D341Med (cell line): ENCODE data around the gene PIEZO2.

Source experiments
- DNase-seq: peaks from one replicate; pipeline ENCODE4 v3.0.0; 2012; ENCODE audit warnings: low spot score

The PIEZO2 gene

DNA sequence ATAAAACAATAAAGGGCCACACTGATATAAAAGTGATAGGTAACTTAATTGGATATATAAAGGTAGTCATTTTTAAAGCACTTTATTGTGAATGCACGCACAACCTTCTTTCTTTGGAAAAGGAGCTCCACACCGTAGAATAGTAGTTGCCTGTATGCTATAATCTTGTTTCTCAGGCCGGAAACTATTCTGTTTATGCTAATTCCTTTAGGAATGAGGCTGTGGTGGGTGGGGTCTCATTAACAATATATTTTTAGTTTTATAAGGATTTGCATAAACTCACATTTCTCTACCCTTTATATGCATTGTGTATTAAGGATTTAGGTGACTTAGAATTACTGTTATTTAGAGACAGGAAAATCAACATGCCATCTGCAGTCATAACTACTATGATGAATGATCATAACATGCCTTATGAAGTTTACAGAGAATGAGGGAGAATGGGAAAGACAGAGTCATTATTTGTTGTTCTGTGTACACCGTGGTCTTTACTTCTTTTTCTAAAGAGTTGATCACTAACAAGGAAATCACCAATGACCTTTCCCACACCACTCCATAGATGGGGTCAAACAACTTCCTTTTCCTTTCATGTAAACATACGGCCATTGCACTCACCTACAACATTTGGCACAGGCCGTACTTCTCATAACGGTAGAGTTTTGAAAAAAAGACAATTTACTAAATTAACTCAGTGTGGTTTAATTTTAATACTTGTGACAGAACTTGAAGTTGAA is 84.5 kb downstream of the PIEZO2 start:
- DNase-seq: no peak

DNA sequence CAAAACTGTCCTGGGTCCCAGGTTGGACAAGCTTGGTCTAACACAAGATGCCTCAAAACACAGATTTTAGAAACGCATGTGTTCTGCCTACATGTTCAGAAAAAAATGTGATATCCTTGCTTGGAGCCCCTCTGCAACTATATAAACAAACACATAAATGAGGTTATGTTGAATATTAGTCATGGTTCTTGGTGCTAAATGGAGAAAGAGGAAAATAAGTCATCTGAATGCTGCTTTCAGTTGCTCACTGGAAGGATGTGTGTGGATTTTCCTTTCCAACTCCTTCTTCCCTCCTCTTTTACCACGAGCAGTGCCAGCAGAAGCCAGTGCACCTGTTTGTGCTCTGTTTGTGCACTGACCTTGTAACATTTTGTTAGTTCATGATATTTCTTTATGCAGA is 85.3 kb downstream of the PIEZO2 start:
- no peak for DNase-seq

DNA sequence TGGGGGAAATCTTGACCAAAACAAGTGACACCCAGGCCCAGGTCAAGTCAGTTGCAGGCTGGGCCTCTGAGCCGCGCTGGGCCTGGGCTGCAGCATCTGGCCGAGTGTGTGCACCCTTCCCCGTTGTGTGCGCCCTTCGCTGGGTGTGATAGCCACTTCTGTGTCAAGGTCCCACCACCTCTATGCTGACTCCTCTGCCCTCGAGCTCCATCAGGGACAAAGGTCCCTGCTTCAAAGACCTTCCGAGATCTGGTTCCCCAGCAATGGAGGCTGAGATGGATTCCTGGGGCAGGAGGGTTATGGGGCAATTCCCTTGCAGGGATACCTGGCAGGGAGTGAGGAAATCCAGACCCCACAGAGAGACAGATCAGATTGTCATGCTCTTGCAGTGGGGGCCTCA is 93.6 kb downstream of the PIEZO2 start:
- no peak for DNase-seq

DNA sequence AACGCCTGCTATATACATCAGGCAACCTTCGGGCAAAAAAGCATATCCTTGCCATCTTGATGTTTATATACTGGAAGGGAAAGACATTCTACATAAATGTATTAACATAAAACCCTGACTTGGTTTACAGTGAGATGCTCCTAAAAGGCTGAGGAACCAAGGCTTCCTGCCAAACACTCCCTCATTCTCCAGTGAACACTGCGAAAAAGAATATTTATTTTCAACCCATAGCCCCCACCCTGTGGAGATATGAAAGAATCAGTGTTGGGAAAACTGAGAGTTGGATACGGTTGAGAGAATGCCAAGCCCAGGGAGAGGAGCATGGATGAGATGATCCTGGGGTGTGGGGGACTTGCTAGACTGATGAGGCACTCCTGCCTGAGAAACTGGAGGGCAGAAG is 94.9 kb downstream of the PIEZO2 start:
- no peak for DNase-seq

DNA sequence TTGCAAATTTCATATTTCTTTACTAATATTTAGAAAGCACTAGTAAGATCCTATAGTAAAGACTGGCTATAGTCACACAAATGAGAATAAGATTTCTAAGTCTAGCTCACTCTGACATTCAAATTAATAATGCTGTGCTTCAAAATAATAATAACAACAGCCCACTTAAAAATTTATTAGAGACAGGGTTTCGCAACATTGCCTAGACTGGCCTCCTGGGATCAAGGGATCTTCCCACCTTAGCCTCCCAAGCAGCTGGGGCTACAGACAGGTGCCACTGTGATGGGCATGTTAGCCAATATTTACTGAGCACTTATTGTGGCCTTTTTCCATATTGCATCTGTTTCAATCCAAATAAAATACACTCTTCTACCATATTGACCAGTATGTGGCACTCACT is 96.1 kb downstream of the PIEZO2 start:
- DNase-seq: no peak

DNA sequence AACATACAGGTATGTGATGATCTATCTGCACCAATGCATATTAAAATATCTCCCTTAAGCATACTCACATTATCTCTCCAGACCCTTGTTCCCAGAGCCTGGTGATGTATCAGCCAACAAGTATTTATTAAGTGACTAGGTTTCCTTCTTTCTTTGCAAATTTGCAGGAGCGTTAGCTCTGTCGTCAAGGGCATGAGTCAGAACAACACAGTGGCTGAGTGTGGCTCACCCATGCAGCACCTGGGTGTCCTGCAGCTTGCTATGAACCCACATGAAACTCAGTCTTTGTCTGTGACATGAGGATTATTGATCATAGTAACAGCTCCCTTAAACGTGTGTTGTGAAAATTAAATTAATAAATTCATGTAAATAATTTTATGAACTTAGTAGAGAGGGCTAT is 96.6 kb downstream of the PIEZO2 start:
- DNase-seq: no peak

DNA sequence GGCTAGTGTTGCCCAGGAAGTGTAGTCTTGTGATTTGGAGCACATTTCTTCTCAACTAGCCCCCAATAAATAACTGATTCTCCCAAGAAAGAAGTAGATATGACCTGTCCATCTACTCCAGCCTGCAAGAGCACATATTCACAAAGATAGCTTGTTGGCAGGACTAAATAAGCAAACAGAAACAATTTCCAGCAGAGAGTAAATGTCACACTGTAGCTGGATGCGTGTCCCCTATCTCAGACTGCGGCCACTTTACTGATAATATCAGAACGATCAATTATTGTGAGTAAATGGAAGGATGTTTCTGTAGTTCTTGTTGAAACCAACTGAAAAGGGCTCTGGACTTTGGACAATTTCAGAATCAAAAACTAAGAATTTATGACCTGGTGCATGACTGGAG is 97.9 kb downstream of the PIEZO2 start:
- no peak for DNase-seq

DNA sequence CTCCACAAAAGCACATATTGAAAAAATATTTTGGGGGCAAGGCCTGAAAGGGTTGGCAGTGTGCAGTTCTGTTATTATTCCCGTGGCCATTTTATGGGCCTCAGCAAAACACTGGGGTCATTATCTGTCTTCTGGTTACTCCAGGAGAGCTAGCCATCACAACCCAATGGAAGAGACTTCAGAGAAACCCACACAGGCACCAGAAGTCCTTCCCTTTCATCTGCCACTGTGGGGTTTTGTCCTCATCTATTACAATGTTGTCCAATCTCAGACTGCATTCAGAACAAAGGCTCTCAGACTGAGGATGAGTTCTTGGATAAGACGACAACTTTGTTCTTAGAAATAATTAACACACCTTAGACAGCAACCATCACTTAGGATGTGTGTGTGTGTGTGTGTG is 98.4 kb downstream of the PIEZO2 start:
- DNase-seq: no peak

DNA sequence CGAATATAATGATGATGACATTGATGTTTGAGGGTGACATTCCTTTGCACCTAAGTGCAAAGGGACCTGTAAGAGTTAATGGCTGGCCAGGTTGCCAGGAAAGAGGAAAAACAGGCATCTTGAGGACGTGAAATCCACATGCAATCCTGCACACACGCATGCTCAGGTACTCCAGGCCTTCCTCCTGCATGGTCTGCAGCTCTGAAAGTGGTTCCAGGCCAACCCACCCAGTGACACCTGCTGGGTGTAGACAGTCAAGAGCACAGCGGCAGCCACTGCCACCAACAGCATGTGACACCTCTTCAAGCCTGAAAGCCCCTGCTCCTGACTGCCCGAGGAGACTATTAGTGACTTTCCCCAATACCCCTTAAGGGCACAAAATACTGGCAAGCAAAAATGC is 101.6 kb downstream of the PIEZO2 start:
- no peak for DNase-seq

DNA sequence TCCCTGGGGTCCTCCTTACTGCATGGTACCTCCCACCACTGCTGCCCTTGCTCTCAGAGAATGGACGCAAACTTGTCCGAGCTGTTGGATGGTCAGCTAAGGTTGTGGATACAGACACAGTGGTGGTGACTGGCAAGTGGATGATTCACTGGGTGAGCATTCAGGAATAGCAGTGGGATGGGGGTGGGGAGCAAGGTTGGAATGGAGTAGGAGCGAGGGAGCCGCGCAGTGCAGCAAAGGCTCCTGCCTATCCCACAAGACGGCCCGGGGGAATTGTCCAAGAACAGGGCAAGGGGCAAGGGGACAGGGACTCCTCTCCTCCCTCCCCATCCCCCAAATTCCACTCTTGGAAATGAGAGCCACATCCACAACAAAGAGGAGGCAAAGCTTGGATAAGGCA is 102.2 kb downstream of the PIEZO2 start:
- DNase-seq: no peak

DNA sequence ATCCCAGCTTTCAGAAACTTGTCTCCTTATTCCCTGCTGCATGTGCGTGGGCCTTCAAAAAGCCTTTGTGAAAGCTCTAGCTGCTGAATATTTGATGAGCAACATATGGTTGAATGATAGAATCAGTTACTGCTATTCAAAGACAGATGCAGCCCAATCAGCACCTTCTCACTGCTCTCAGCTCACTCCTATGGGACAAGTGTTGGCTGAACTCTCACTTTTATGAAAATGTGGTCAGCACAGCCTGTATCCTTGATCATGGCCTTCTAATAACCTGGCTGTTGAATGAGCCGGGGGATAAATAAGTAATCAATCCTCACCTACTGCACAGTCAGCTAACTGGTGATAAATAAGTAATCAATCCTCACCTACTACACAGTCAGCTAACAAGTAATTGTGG is 103.2 kb downstream of the PIEZO2 start:
- DNase-seq: no peak

DNA sequence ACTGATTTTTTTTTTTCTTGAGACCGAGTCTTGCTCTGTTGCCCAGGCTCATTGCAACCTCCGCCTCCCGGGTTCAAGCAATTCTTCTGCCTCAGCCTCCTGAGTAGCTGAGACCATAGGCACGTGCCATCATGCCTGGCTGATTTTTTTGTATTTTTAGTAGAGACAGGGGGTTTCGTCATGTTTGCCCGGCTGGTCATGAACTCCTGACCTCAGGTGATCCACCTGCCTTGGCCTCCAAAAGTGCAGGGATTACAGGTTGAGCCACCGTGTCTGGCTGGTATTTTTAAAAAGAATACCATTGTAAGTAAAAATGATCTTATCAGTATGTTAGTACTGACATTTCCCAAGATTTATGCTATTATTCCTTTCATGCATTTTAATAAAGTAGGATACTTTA is 105.7 kb downstream of the PIEZO2 start:
- DNase-seq: no peak

DNA sequence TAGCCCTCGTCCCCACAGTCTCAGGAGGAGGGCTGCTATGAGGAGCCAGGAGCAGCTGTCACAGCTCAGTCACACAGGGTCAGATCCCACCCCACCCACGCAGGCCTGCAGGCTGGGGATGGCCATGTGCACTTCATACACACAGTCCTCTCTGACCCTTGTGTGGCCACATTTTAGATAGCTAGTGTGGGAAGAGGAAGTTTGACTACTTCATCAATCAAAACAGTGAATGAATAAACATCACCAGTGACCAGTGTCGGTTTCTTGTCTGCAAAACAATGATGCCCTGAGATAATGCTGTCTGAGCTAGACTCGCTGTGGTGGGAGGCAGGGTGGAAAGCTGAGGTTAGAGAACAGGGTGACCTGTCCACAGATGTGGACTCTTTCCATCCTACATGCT is 107.1 kb downstream of the PIEZO2 start:
- no peak for DNase-seq

DNA sequence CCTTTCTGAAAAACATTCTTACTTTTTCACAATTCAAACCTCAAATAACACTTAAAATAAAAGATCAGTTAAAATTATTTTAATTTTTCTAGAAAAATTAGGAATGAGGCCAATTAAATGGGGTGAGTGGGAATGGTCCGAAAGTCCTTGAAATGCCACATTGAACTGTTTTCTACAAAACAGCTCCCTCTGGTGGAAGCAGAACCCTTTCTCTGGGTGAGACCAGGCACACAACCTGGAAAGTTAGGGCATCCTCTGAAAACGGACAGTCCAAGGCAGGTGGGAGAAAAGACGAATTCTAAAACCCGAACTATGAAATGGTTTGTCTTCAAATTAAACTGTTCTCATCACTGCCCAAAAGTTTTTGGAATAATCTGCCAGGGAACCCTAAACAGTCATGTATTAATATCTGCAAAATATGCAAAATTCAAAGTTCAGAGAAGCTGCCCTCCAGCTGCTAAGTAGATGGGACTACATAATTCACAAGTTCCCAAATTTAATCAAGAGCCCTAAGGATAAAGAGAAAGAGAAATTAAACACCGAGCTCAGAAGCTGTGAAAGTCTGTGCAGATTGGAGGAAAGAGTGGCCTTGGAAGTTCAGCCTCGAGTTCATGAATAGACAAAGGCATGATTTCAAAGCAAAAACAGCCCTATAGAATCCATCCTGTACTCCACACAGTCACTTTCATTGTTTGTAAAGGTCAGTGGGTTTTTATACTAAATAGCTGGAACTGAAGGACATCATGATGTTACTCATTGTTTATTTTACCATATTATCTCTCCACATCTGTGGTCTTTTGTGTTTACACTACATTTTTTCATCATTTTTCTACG is 108.3 kb downstream of the PIEZO2 start:
- DNase-seq: peak; percentile 55

DNA sequence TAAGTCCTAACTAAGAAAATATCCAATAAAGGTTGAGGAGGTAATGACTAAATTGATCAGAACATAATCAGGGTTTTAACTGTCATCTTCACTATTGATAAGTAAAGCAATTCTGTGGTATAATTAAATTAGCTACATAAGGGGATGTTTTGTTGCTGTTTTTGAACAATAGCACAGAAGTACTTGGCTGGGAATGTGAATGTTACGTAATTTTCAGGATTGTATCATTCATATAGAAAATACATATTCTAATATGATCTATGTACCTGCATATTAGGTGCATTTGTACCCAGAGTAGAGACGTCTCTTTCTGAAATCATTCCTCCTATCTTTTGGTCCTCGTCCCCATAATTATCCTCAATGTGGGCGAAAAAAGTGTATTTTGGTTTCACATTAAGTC is 109.0 kb downstream of the PIEZO2 start:
- no peak for DNase-seq

DNA sequence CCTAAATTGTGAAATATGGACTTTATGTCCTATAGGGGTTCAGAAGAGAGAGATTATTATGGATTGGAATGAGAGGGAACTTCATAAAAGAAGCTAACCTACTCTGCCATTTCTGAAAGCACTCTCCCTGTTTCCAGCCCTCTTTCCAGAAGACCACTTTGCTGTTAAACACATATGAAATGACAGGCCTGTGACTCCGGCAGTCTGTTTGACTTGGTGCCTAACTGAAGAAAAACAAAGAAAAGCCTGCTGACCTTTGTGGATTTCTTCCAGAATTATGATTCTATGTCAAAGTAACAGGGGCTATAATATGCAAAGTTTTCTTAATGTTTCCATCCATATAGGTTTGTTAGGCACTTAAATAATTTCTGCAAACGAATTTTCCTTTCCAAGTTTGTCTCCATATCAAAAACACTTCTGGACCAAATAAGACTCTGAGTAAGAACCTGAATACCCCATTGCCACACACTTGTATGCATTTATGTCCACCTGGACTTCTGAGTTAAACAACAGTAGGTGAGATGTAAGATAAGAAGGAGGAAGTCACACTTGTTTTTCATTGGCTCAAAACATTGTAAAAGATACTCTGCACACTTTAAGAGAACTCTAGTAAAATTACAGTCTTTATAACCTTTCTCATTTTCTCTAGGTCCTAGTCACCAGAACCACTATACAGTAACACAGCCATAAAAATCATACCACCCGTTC is 111.7 kb downstream of the PIEZO2 start:
- DNase-seq: no peak

DNA sequence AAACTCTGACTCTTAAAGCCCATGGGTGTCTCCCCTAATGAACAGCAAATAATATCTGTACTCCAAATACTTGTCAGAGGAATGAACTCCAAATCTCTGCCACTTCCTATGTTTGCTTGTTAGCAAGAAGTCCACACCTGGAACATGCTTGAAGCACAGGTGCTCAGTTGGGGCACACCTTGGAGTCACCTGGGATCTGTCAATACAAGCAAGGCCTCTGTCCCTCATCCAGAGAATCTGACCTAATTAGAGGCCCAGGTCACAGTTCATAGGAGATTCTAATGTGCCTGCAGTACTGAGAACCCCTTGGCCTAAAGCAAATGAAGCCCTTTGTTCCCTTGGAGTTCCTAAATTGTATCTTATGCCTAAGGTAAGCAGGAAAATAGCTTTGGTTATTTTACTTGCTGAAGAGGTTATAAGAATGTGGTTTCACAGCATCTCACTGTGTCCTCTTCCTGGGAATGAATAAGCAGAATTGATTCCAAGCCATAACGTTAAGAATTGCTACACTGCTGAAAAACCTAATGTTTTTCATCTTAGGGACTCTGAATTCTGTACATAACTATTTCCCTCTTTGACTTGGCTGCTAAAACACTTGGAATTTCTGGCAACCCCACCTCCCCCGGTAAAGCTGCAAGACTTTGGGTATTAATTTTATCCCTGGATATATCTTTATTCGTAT is 113.4 kb downstream of the PIEZO2 start:
- DNase-seq: no peak

DNA sequence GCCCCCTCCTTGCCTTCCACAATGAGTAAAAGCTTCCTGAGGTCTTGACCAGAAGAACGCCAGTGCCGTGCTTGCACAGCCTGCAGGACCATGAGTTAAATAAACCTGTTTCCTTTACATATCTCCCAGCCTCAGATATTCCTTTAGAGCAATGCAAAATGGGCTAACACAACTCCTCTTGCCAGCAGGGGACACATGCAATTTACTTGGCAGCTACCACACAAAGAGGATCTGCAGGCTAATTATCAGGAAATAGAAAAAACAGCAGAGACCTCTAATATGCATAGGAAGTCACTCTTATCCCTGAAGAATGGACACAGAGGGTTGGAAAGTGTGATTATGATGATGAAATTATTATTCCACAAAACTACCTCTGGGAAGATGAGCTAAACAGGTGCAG is 114.0 kb downstream of the PIEZO2 start:
- no peak for DNase-seq

DNA sequence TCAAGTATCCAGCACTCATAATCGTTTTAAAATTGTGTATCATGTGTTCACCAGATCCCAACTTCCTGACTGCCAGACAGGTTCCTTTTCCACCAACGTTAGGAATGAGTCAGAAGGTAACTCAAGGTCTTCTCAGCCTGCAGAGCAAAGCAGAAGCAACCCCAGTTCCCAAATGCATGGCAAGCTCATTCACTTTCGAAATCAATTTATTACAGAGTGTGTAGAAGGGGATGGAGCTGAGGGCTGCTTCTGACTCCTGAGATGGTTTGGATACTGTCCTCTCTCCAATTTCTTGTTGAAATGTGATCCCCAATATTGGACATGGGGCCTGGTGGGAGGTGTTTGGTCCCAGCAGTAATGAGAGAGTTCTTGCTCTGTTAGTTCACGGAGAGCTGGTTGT is 114.5 kb downstream of the PIEZO2 start:
- no peak for DNase-seq

DNA sequence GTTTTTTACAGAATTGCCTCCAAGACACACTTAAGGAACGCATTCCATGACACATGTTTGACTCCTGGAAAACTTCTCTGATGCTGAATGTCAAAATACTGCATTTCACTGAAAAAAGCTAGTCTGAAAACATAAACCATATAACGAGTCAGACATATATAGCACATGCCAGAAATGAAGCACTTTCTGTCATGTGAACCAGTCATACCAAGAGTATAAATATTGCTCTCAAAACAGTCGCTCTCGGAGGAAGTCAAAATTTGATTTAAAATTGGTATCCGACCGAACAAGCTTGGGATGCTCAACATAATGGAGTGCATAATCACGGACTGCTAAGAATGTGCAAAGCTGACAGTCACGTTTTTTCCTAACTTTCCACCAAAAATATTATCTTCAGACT is 115.9 kb downstream of the PIEZO2 start:
- no peak for DNase-seq

DNA sequence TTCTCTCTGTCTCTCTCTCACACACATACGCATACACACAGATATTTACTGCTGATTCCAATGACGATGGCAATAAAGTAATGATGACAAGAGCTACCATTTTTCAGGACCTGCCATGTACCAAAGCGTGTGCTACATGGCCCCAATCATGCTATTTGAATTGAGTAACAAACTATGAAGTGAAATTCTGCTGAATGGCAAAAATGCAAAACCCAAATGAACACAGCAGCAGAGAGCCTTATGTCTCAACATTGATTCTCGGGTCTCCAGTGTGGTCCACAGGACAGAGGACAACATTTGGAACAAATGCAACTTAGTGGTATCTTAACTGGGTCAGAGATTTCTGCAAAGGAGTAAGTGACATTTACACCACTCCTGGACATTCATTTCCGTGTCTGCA is 117.4 kb downstream of the PIEZO2 start:
- DNase-seq: no peak

DNA sequence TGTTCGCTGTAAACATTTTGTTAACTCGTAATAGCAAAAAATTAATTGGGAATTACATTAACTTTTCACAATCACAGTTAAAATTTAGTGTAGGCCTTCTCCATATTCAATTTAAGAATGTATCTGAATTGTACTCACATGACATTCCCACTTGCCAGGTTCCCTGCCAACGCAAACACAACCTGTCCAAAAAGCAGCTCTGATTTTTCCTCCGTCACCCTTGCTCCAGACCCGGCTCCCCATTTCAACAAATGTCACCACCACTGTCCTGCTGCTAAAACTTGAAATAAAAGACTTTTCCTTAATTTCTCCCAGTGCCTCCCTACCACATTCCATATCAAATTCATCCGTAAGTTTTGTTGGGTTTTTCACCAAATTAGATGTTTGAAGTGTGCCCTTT is 120.3 kb downstream of the PIEZO2 start:
- no peak for DNase-seq

DNA sequence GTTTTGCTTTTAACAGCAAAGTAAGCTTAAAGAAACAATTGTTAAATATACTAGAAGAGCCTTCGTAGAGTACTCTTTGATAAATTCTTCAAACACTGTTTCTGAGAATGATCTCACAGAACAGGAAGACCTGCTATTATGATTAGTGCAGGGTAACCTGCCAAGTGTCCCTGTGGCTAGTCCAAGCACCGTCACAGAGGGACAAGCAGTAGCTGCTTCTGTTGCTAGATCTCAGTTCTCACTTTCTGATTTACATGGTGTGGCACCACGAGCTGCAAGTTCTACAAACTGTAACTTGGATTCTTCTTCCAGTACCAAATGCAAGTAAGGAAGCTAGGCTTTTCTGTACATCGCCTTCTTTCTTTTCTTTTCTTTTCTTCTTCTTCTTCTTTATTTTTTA is 121.5 kb downstream of the PIEZO2 start:
- DNase-seq: no peak
